ENCODE data around the gene TRIM2.
"Not testable (repeated sequence)": the region's sequence is repeated elsewhere in the genome, so short reads cannot be mapped to it uniquely, and the experiment has no call there.

Gene TRIM2

DNA sequence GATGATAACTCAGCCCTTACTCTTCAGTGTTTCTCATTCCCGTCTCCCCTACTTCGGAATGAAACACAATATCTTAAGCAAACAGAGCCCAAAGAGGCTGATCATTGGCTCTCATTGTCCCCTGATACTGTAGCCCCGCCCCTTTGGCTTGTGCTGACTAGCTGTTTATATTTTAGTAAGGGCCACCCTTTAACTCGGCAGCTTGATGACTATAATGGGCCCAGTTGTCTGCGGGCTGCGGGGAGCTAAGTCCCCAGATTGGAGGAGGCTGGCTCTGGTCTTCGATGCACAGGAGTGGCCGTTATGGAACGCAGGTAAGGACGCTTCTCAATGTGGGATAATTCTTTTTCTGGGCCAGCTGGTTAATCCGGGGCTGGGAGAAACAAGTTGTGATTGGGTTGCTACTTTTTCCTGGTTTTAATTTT, at the start of gene TRIM2:
Gene TRIM2 (plus strand): TSS at position 197 of the 425 bp plus-strand sequence. CDS start 88 bp downstream, at position 285.
- DNase-seq, result no peak

DNA sequence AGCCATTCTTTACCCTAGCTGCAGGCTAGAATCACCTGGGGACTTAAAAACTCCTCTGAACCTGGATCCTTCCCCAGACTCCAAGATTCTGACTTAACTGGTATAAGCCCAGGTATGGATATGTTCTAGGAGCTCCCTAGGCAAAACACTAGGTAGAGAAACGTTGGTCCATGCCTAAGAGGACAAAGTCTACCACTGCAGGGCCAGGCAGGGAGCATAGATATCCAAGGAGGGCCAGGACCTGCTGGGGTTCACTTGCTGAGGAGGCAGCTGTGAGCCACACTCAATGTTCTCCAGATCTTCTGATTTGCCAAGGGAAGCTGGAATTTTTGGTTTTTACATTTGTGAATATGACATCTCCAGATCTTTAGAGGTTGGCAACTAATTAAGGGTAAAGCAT, 48.6 kb upstream of the TRIM2 start:
- no peak for DNase-seq

DNA sequence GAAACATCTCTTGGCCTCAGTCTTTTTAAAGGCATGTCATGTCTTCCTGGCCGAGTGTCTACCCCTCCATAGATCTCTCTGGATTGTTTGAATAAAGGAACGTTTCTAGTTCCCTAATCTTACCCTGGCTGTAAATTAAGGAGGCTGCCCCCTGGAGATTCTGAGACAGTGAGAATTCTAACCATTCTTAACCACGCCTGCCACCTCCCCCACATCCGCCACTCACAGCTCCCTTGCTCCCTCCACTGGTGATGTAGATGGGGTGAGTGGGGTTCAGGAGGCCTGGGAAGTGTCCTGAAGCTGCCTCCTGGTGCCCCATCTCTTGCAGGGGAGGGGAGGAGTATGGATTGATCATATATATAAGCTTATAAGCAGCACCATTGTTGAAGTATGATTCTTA, 48.0 kb upstream of the TRIM2 start:
- peak in 2 of 4 experiments; percentile 3 to 17 for DNase-seq

DNA sequence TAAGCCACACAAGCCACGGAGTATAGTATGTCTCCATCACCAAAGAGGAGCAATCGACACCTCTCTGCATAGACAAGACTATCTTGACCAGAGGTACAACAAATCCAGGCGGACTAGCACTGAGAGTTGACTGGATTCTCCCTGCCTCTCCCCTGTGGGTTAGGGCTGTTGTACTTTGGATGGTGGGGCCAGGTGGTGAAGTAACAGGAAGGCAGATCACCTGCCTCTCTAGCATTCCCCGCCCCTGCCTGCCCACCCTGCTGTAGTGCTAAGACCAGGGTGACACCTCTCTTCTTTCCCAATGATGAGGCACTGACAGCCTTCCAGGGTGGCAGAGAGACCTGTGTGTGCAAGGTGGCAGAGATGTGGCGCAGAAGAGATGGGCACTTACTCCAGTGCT, 47.5 kb upstream of the TRIM2 start:
- DNase-seq, result no peak

DNA sequence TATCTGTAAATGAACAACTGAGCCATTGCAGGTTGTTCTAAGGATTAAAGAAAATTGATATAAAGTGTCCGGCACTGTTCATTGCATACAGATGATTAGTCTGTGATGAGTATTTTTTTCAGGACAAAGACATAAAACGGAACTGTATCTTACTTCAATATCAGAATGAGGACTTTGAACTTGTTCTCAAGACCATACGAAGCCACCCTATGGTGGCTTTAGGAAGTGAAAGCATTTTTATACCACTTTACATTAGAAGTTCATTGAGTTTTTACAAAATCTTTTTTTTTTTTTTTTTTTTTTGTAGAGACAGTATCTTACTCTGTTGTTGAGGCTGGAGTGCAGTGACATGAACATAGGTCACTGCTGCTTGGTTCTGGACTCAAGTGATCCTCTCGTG, 45.2 kb upstream of the TRIM2 start:
- no peak for DNase-seq

DNA sequence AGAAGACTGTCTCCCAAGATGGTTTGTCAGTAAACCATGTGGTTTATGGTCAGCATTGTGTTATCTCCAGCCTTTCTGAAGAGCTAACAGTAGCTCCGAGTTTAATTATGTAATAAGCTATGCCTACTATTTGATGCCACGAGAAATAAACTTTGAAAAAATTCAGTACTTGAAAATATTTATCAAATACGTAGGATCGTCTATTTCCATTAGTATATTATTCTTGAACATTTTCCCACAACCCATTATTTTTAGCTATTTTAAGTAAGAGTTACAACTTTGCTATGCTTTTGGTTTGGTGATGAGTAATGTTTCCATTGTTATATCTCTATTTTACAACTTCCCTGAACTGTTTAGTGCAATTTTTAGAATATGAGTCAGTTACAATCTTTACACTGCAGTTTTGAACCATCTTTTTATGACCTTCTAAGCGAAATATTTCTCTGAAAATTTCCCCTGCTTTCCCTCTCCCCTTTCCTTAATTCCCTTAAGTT, 44.5 kb upstream of the TRIM2 start:
- DNase-seq, result no peak

DNA sequence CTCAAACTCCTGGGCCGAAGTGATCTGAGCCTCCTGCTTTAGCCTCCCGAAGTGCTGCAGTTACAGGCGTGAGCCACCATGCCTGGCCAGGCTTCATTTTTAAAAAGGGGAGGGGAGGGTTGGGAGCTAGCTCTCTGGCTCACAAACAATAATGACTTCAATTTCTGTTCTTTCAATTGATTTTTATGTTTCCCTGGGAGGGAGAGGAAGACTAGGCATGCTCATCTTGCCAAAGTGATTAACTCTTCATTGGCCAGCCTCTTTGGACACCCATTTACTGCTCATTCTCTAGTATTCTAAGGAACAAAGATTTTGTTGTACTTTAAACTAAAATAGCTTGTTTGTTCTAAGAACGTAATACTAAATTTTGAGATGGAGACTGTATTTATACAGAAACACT, 43.4 kb upstream of the TRIM2 start:
- no peak for DNase-seq

DNA sequence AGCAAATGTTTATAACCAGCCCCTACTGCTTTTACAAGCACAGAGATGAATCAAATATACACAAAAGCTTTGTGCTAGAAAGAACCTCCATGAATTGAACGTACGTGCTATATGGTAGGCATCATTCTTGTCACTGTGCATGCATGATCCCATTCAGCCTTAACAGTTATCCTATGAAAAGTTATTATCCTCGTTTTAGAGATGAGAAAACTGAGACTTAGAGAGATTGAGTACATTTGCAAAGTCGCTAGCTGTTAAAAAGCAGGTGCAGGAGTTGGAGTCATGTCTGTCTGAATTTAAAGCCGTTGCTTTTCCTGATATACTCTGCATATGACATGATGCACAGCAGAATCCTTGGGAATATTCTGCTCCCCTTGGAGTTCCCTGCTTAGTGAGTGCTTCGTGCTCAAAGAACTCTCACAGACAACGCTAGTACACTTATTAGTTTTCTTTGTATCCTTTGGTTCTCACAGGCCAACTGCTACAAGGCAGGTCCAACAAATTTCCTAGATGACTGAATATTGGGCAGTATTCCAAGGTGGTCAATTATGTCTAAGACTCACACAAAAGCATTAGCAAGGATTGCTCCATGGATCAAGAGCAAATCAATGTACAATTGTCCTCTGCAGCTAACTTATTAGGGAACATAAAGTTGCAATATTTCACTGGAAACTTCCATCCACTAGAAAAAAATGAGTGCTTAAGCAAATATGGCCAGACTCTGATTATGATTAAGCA, 42.8 kb upstream of the TRIM2 start:
- no peak for DNase-seq

DNA sequence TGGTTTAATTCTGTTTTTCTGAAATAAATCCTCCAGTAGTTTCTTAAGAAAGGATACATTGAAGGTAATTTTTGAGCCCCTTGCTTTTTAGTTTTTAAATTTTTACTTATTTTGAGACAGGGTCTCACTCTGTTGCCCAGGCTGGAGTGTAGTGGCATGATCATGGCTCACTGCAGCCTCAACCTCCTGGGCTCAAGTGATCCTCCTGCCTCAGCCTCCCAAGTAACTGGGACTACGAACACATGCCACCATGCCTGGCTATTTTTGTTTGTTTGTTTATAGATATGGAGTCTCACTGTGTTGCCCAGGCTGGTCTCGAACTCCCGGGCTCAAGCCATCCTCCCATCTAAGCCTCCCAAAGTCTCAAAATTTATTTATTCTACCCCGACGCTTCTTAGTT, 39.0 kb upstream of the TRIM2 start:
- not testable (repeated sequence) for DNase-seq

DNA sequence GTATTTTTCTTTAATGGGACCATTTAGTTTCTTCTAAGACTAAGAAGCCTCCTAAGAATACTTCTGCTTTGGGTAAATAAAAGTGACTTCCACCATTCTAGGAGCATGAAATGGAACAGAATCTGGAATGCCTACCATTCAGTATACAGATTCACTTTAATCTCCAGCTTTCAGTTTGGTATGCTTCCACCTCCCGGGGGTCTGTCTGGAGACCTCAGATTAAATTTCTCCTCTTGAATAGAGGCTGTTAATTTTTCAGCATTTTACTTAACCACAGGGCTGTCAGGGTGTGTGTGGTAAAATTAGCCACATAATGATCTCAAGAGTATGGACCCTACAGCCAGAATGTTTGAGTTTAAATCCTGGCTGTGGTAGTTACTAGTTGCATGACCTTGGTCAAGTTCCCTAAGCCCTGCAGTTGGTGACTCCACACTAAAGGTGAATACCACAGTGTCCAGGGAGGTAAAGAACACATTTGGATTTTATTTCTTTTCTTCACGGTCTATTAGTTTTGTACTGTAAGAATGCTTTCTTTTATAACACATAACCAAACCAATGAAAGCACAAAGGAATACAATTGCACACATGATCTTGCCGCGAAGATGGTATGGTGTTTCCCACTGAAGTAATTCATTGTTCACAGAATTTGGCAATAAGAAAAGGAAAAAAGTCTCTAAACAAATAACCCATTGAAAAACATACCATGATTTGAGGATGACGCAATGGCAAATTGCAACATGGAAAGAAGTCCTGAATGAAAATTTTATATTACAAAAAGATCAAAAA, 37.3 kb upstream of the TRIM2 start:
- DNase-seq, result no peak

DNA sequence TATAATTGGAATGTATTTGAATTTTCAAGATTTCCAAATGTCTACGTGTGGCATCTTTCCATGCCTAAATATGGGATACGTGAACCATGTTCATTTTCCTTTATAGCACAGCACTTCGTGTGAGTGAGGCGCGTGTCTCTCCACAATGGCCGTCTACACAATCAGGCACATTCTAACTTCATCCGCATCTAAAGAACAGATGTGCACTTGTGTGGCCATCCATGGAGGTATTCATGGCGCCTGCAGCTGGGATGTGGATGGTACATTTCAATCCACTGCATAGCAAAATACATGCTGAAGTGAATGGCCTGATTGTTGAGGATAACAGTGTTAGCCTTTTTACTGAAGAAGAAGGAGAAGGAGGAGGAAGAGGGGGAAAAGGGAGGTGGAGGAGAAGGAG, 34.5 kb upstream of the TRIM2 start:
- no peak for DNase-seq

DNA sequence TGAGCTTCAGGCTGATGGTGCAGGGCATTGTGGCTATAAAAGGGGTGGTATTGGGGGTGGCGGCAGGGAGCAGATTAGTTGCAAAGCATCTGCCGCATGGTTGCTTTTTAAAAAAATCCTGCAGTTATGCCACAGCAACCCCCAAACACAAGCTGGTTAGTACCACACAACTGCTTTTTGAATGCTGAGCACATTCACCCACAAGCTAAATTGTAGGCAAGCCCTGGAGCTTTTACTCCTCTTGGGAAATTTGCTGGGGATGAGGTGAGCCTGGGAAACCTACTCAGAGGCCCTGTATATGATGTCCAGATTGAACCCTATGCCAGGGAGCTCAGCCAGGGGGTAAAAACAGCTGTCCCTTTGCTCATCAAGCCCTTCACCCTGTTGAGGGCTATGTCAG, 33.8 kb upstream of the TRIM2 start:
- no peak for DNase-seq

DNA sequence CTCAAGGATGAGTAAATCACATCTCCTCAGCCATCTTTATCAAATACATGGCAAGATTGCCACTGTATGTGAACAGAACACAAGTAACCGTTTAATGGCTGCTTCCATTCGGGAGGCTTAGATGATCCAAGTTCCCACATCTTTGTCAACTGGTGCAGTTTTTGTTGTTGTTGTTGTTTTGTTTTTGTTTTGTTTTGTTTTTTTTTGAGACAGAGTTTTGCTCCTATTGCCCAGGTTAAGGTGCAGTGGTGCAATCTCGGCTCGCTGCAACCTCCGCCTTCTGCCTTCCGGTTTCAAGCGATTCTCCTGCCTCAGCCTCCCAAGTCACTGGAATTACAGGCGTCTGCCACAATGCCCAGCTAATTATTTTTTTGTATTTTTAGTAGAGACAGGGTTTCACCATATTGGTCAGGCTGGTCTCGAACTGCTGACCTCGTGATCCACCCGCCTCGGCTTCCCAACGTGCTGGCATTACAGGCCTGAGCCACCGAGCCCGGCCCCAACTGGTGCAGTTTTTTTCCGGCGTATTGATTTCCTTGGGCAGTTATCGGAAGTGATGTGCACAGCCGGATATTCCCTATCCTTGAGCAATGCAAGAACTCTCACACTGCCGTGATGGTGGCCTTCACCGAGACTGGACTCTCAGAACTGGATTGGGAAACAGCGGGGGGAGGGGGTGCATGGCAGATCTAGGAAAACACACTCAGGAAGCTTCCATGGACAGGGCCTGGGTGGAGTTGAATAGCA, 29.2 kb upstream of the TRIM2 start:
- no peak for DNase-seq

DNA sequence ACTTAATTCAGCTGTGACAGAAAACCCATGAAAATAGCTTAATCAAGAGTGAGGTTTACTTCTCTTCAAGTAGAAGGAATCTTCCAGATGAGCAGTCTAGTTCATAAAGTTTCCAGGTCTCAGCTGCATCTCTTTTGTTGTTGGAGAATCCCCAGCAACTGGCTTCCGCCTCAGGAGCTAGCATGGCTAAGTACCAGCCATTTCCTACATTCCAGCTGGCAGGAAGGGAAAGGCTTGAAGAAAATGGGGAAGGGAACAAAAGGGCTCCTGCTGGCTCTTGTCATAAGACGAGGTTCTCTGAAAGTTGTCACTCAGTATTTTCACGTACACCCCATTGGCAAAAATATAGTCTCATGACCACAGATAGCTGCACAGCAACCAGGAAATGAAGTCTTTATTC, 27.3 kb upstream of the TRIM2 start:
- DNase-seq, result no peak

DNA sequence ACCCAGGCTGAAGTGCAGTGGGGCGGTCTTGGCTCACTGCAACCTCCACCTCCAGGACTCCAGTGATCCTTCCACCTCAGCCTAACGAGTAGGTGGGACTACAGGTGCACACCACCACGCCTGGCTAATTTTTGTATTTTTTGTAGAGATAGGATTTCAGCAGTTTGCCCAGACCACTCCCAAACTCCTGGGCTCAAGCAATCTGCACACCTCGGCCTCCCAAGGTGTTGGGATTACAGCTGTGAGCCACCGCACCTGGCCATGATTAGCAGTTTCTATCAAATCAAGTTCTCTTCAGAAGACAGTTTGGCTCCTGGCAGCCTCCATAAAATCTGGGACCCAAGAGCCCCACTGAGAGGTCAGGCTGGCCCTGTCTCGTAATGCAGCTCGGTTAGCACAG, 26.4 kb upstream of the TRIM2 start:
- DNase-seq, result no peak

DNA sequence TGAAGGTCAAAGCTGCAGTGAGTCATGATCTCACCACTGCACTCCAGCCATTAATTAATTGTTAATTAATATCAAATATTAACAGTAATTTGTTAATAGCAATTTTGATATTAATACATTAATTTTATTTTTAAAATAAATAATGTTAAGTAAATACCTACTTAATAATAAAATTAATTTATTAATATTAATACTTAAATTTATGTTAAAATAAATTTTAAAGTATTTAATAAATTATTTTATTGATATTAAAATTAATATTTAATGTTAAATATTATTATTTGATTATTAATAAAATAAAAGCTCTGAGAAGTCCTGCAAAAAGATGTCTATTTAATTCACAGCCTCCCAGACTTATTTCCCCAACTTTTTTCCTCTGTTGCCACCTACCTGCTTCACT, 25.1 kb upstream of the TRIM2 start:
- DNase-seq, result no peak

DNA sequence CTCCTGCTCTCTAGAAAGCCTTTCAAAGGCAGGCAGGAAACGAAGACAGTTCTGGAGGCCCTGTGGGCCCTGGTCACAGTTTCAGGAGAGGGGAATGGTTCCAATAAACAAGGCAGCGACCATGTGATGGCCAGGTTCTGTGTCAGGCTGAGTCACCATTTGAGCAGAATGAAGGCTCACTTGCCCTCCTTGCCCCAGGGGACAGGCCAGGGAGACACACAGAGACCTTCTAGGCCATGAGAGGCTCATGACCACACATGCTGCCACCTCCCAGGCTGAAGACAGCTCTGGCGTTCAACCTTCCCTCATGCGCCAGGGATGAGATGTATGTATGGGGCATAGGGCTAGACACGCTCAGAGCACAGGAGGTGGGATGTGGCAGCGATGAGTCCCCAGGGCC, 22.9 kb upstream of the TRIM2 start:
- no peak for DNase-seq

DNA sequence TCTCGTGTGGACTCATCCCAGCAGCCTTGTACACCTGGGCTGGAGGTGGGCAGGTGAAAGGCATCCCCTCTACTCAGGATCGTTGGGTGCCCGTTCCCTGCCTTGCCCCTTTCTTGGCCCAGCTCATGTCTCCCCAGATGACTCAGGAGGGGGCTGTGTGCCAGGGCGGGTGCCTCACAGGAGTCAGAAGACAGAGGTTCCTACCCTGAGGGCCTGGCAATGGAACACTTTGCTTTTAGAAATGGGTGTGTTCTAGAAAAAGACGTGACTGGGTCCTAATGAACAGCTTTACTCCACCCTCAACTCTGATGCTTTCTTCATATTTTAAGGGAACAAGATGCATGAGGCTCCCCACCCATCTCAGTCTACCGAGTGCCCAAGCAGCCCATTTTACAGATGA, 22.5 kb upstream of the TRIM2 start:
- DNase-seq, result no peak

DNA sequence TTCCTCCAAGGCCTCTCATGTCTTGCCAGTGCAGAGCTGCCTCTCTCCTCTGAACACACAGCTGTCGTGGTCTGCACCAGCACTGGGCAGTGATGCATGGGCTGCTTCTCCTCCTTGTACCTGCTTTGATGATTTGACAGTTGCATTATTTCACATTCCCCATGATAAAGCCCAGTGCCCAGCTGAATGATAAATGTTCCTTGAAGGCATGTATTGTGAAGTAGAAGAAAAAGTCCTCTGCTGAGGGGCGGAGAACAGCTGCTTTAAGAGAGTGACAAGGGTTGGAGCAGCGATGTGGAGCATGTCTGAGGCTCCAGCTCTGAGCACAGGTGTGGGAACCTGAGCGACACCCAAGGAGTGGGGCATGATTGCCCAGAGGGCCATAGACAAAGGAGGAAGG, 21.1 kb upstream of the TRIM2 start:
- DNase-seq, result no peak

DNA sequence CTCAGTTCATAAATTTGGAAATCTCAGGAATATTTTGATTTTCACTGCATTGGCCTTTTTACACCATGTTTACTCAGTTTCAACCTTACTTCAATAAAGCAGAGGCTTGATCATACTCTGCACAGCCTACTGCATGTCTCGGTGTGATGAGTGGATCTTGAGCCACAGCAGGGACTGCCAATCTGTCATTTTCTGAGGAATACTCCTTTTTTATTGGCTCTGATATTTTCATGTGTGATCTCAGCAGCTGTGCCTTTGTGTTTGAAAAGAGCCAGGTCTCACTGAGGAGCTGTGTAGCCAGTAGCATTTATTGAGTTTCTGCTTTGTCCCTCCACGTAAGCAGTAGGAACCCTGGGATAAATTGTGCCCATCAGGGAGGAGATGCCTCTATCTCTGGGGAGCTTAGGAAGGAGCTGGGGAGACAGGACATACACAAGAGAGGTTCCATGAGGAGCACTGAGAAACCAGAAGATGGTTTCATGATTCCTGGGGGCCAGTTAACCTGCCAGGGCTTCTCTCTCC, 18.9 kb upstream of the TRIM2 start:
- DNase-seq, result no peak

DNA sequence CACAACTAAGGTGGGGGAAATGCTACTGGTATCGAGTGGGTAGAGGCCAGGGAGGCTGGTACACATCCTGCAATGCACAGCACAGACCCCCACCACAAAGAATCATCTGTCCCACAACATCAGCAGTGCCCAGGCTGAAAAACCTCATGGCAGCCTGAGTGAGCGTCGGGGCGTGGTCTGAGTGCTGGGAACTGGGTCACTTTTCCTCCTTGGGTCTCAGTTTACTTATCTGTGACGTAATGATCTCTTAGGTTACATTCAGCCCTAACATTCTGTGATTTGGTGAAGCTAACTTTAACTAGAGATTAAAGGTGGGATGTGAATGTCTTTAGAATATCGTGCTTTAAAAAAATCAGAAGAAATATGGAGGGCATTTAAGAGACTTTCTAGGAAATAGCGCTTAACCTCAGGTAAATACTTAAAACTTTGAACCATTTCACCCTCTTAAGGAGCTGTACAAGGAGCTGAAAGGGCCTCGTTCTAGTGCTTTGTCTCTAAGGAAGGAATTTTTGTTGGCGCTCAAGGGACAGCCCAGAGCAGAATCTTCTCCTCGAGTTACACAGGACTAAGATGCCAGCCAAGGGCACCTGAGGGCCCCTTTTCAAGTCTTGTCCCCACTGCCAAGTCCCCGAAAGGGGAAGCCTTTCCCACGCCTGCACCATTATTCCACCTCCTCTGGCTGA, 18.1 kb upstream of the TRIM2 start:
- no peak for DNase-seq

DNA sequence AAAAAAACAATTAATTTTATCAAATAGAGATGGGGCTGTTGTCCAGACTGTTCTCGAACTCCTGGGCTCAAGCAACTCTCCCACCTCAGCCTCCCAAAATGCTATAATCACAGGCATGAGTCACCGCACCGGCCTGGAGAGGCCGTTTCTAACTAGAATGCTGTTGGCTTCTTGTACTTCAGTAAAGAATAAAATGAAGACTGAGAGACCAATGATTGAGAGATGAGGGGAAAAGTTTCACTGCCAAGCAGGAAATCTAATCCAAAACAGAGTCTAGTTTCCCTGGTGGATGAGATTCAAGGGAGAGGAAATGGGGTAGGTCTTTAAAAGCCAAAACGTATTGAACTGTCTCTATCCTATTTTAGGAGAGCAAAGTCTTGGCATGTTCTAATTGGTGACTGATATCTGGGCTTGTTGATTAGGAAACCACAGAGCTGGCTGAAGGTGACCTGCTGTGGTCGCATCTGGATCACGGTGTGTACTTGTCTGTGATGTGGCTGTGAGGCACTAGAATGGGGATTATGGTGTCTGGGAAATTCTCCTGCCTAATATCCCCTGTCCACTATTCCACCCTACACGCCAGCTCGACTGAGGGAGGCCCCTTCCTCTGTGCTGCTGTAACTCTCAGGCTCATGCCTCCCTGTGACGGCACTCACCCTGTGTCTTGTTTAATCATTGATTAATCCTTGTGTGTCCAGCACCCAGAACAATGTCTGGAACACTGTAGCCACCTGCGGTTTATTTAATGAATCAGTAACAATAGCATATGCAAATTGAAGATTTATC, 15.0 kb upstream of the TRIM2 start:
- DNase-seq, result no peak
